Astrocyte (in vitro differentiated cells and primary cell): ENCODE data around the gene TIPARP. TPM values are rescaled to one million over a fixed set of nuclear protein-coding genes. Genes with fewer than 3 reads are reported as not detected.
A peak's percentile ranks its signal among the peaks of the same experiment; 100 is the strongest.

Experiments used
- DNase-seq: peaks from one replicate; pipeline ENCODE4 v3.0.0-alpha.2; 2010; ENCODE audit warnings: low read depth
- FAIRE-seq: peaks from 2 replicates; lab custom pipeline; 2011; peaks lifted over from hg19 to GRCh38; lab: Jason Lieb, UNC
- H2AFZ ChIP-seq: 2 replicates; pipeline ENCODE4 v1.6.0; 2012; ENCODE audit warnings: low read depth, low read length, inconsistent platforms
- H3K27ac ChIP-seq: 2 replicates; pipeline ENCODE4 v1.5.1; 2011; ENCODE audit warnings: low read depth, low read length, inconsistent platforms
- H3K27me3 ChIP-seq: 2 replicates; pipeline ENCODE4 v1.6.0; 2011; ENCODE audit warnings: low read length, inconsistent platforms; ENCODE audit not compliant: insufficient read depth
- H3K36me3 ChIP-seq: 2 replicates; pipeline ENCODE4 v1.5.1; 2011; ENCODE audit warnings: low read length, inconsistent platforms; ENCODE audit not compliant: insufficient read depth
- H3K4me1 ChIP-seq: 2 replicates; pipeline ENCODE4 v1.5.1; 2011; ENCODE audit warnings: low read length, inconsistent platforms; ENCODE audit not compliant: insufficient read depth
- H3K4me2 ChIP-seq: 2 replicates; pipeline ENCODE4 v1.6.0; 2012; ENCODE audit warnings: low read length, inconsistent platforms
- H3K4me3 ChIP-seq: 2 replicates; pipeline ENCODE4 v1.5.1; 2011; ENCODE audit warnings: low read depth, mild to moderate bottlenecking, low read length, inconsistent platforms; ENCODE audit not compliant: insufficient read depth
- H3K79me2 ChIP-seq: 2 replicates; pipeline ENCODE4 v1.6.0; 2012; ENCODE audit warnings: mild to moderate bottlenecking, low read length, inconsistent platforms; ENCODE audit not compliant: insufficient read depth
- H3K9ac ChIP-seq: 2 replicates; pipeline ENCODE4 v1.6.0; 2012; ENCODE audit warnings: mild to moderate bottlenecking, low read length, inconsistent platforms
- H3K9me3 ChIP-seq: 2 replicates; pipeline ENCODE4 v1.5.1; 2012; ENCODE audit warnings: low read depth, mild to moderate bottlenecking, low read length, inconsistent platforms; ENCODE audit not compliant: insufficient read depth
- H4K20me1 ChIP-seq: 2 replicates; pipeline ENCODE4 v1.6.0; 2012; ENCODE audit warnings: low read length, inconsistent platforms; ENCODE audit not compliant: insufficient read depth
- H3K27ac Mint-ChIP-seq: one replicate; pipeline ENCODE4 v1.8.0; 2021; ENCODE audit warnings: mild to moderate bottlenecking, mixed read lengths; ENCODE audit not compliant: unreplicated experiment
- H3K27me3 Mint-ChIP-seq: one replicate; pipeline ENCODE4 v1.8.0; 2021; ENCODE audit warnings: low read depth, mixed read lengths; ENCODE audit not compliant: unreplicated experiment
- H3K36me3 Mint-ChIP-seq: one replicate; pipeline ENCODE4 v1.8.0; 2021; ENCODE audit warnings: low read depth, mixed read lengths; ENCODE audit not compliant: unreplicated experiment
- H3K4me1 Mint-ChIP-seq: one replicate; pipeline ENCODE4 v1.8.0; 2021; ENCODE audit warnings: low read depth, mixed read lengths; ENCODE audit not compliant: unreplicated experiment
- H3K4me3 Mint-ChIP-seq: one replicate; pipeline ENCODE4 v1.8.0; 2021; ENCODE audit warnings: mild to moderate bottlenecking, moderate library complexity, mixed read lengths; ENCODE audit not compliant: unreplicated experiment
- H3K9me3 Mint-ChIP-seq: one replicate; pipeline ENCODE4 v1.8.0; 2021; ENCODE audit warnings: mild to moderate bottlenecking, mixed read lengths; ENCODE audit not compliant: unreplicated experiment
- EZH2 ChIP-seq: IDR thresholded peaks from 2 replicates; pipeline ENCODE4 v1.6.1; 2012; ENCODE audit warnings: mild to moderate bottlenecking, low read length, inconsistent platforms; ENCODE audit not compliant: insufficient read depth
- total RNA-seq: library from RNA; stranded (reverse); gene quantifications from 2 replicates; pipeline ENCODE4 v1.2.1, GENCODE V29; 2021
- TF ChIP-seq, protein P1 (sequence below): IDR thresholded peaks from 2 replicates; pipeline ENCODE4 v1.5.1; 2011; ENCODE audit warnings: low read depth, mild to moderate bottlenecking, inconsistent platforms, low read length, moderate library complexity; ENCODE audit not compliant: insufficient read depth

Gene TIPARP
- total RNA-seq, 1 donor from 2014 or later, result 74.2 TPM

DNA sequence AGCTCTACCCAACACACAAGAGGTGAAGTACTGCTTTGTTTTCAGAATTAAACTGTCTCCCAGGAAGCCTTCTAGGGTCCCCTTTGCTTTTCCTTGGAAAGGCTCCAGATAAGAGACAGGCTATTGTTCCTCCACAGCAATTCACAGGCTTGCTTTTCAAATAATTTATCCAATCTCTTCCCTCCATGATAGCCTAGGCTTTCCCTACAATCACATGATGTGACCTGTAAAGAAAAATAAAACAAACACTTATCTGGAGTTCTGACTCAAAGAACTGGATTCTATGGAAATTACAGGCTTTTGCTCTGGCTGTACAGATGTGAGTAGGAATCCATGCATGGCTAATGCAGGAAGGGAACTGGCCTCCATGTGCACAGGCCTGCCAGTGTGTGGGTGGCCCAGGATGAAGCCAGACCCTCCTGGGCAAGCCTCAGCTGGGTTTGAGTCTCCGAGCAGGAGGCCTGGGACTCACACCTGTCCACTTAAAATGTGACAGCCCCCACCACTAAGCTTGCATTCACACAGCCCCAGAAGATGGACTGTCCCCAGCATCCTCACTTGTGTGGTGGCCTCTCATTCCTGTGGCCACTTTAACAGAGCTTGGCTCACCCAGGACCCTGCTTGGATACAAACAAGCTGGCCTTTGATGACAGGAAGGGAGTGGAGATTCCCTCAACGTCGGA lies 75.9 kb downstream of the TIPARP start:
- Mint-ChIP-seq H3K27me3 (no peaks in the 10 kb centered on the region), H3K36me3 (peaks cover 5% of the 10 kb centered on the region), H3K4me3 (no peak overlapping the region), H3K4me1 (peaks cover 34% of the 10 kb centered on the region), H3K27ac (peak overlapping the region; percentile 98), H3K9me3 (peaks cover 6% of the 10 kb centered on the region)
- peak overlapping the region; percentile 92 for H3K27ac ChIP-seq
- FAIRE-seq (peak; percentile 52), DNase-seq (peak; percentile 69)
- H3K36me3 ChIP-seq, result no peaks in the 10 kb centered on the region
- peaks cover 4% of the 10 kb centered on the region for H3K9me3 ChIP-seq
- peak overlapping the region; percentile 83 for H3K4me2 ChIP-seq
- H3K27me3 ChIP-seq, result no peaks in the 10 kb centered on the region
- peak overlapping the region; percentile 74 for H2AFZ ChIP-seq
- peak overlapping the region; percentile 40 for H3K4me3 ChIP-seq
- no peaks in the 10 kb centered on the region for H4K20me1 ChIP-seq
- H3K4me1 ChIP-seq, result peaks cover 29% of the 10 kb centered on the region
- no peaks in the 10 kb centered on the region for H3K79me2 ChIP-seq
- H3K9ac ChIP-seq, result peak overlapping the region; percentile 83
- no peak for TF ChIP-seq EZH2
- TF ChIP-seq, protein P1, sequence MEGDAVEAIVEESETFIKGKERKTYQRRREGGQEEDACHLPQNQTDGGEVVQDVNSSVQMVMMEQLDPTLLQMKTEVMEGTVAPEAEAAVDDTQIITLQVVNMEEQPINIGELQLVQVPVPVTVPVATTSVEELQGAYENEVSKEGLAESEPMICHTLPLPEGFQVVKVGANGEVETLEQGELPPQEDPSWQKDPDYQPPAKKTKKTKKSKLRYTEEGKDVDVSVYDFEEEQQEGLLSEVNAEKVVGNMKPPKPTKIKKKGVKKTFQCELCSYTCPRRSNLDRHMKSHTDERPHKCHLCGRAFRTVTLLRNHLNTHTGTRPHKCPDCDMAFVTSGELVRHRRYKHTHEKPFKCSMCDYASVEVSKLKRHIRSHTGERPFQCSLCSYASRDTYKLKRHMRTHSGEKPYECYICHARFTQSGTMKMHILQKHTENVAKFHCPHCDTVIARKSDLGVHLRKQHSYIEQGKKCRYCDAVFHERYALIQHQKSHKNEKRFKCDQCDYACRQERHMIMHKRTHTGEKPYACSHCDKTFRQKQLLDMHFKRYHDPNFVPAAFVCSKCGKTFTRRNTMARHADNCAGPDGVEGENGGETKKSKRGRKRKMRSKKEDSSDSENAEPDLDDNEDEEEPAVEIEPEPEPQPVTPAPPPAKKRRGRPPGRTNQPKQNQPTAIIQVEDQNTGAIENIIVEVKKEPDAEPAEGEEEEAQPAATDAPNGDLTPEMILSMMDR, result no peak

DNA sequence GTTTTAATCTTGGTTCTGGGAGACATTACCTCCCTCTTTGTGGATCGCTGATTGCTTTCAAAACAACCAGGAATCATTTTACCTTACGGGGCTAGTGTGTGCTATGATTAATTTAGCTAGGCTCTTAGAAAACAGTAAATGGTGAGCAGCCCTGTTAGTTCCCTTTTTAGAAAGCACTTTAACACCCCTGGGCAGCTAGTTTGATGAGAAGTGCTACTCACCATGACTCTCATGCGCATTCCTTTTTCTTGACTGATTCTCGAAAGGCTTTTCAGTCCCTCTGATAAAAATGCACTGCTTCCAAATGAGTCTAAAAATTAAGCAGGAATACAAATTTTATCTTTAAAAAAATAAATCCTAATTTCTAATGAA lies 76.5 kb downstream of the TIPARP start:
- peaks cover 6% of the 10 kb centered on the region for H3K9me3 Mint-ChIP-seq
- DNase-seq (peak; percentile 72), FAIRE-seq (no peak)
- Histone ChIP-seq H3K79me2 (no peaks in the 10 kb centered on the region), H3K36me3 (no peaks in the 10 kb centered on the region), H3K27ac (peak overlapping the region; percentile 92), H3K9ac (peak overlapping the region; percentile 83), H3K4me1 (peaks cover 29% of the 10 kb centered on the region), H3K9me3 (peaks cover 4% of the 10 kb centered on the region), H4K20me1 (no peaks in the 10 kb centered on the region), H2AFZ (peak overlapping the region; percentile 74), H3K4me3 (peak overlapping the region; percentile 40), H3K27me3 (no peaks in the 10 kb centered on the region), H3K4me2 (peak overlapping the region; percentile 83)
- peaks cover 33% of the 10 kb centered on the region for H3K4me1 Mint-ChIP-seq
- no peaks in the 10 kb centered on the region for H3K27me3 Mint-ChIP-seq
- peaks cover 5% of the 10 kb centered on the region for H3K36me3 Mint-ChIP-seq
- no peak overlapping the region for H3K4me3 Mint-ChIP-seq
- peak overlapping the region; percentile 98 for H3K27ac Mint-ChIP-seq
- no peak for TF ChIP-seq EZH2
- TF ChIP-seq, protein P1, result no peak

DNA sequence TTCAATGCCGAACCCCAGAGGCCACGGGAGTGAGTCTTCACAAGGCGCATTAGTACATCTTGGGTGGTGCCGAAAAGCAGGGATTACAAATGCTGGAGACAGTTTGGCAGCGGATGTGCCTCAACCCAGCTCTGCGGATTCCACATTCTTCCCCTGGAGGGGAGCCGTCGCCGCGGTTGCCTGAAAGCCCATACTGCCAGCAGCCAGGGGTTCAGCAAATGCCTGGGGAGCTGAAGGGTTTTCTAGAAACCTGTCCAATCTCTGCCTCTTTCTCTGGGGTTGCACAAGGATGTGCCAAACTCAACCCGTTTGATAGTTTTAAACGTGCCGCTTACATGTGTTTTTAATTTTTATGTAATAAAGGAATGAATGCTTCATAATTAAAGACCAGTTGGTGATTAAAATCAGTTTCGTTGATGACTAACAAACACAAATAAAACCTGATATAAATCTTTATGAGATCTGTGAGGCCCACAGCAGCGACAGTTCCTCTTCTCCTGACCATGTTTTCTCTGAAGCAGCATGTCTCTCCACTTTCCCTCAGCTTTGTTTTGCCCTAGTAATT lies 77.2 kb downstream of the TIPARP start:
- TF ChIP-seq, protein P1, result peak; percentile 9
- TF ChIP-seq EZH2, result no peak
- H3K36me3 ChIP-seq, result no peaks in the 10 kb centered on the region
- Mint-ChIP-seq H3K36me3 (peaks cover 5% of the 10 kb centered on the region), H3K4me1 (peaks cover 33% of the 10 kb centered on the region), H3K27me3 (no peaks in the 10 kb centered on the region), H3K4me3 (peak overlapping the region; percentile 43), H3K9me3 (peaks cover 5% of the 10 kb centered on the region), H3K27ac (peak overlapping the region; percentile 98)
- DNase-seq, result peak; percentile 90
- H4K20me1 ChIP-seq, result no peaks in the 10 kb centered on the region
- peak overlapping the region; percentile 92 for H3K27ac ChIP-seq
- no peaks in the 10 kb centered on the region for H3K79me2 ChIP-seq
- peak overlapping the region; percentile 83 for H3K9ac ChIP-seq
- H3K4me3 ChIP-seq, result peak overlapping the region; percentile 40
- peak overlapping the region; percentile 83 for H3K4me2 ChIP-seq
- FAIRE-seq, result no peak
- H3K4me1 ChIP-seq, result peaks cover 29% of the 10 kb centered on the region
- H3K9me3 ChIP-seq, result peaks cover 4% of the 10 kb centered on the region
- H2AFZ ChIP-seq, result peak overlapping the region; percentile 64
- no peaks in the 10 kb centered on the region for H3K27me3 ChIP-seq
